ENCODE data around the gene MED14.
A peak's percentile ranks its signal among the peaks of the same experiment; 100 is the strongest.

The MED14 gene

GRCh38 chrX:40729598-40730584 is 5.5 kb downstream of the MED14 start:
- DNase-seq (ENCODE audit: low read depth) = no peak

GRCh38 chrX:40727581-40728252 is 7.6 kb downstream of the MED14 start:
- no peak for DNase-seq (ENCODE audit: low read depth)

- DNase-seq (ENCODE audit: low read depth) = no peak
Measured at GRCh38 chrX:40727093-40727492, 8.2 kb downstream of the MED14 start.

- DNase-seq (ENCODE audit: low read depth) = no peak
Measured at GRCh38 chrX:40722930-40723329, 12.4 kb downstream of the MED14 start.

DNA sequence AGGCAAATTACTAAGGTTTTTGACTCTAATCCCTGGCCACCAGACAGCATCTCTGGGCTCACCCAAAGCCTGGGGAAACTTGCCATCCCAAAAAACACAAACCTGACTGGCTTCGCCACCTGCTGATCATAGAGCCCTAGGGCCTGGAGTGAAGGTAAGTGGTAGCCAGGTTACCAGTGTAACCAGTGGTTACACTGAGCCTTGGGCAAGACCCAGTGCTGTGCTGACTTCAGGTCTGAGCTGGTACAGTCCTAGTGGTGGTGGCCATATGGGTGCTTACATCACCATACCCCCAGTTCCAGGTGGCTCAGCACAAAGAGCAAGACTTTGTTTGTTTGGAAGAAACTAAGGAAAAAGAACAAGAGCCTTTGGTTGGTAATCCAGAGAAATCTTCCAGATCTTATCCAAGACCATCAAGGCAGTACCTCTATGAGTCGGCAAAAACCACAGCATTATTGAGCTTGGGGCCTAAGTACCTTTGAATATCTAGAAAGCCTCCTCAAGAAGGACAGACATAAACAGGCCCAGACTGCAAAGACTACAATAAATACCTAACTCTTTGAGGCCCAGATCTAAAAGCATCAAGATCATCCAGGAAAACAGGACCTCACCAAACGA is 13.7 kb downstream of the MED14 start:
- no peak for DNase-seq (ENCODE audit: low read depth)

DNA sequence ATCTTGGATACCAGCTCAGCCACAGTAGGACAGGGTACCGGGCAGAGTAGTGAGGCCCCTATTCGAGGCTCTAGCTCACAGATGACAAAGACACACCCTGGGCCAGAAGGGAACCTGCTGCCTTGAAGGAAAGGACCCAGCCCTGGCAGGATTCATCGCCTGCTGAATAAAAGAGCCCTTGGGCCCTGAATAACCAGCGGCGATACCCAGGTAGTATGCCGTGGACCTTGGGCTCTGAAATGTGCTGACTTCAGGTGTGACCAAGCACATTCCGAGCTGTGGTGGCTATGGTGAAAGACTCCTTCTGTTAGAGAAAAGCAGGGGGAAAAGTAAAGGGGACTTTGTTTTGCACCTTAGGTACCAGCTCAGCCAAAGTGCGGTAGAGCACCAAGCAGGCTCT is 14.6 kb downstream of the MED14 start:
- DNase-seq (ENCODE audit: low read depth) = no peak

DNA sequence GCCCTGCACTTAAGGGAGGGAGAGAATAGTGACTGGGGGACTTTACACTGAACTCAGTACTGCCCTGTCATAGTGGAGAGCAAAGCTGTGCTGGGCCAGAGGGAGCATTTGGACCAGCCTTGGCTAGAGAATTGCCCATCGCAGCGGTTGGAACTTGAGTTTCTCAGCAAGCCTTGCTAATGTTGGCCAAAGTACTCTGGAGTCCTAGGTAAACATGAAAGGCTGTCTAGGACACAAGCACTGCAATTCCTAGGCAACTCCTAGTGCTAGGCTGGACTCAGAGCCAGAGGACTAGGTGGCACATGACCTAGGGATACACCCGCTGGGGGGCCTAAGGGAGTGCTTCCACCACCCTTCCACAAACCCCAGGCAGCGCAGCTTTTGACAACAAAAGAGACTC is 15.0 kb downstream of the MED14 start:
- DNase-seq (ENCODE audit: low read depth) = no peak

- DNase-seq (ENCODE audit: low read depth) = no peak
Measured at GRCh38 chrX:40719731-40720130, 15.6 kb downstream of the MED14 start.

GRCh38 chrX:40719218-40719617 is 16.1 kb downstream of the MED14 start:
- DNase-seq (ENCODE audit: low read depth) = peak; percentile 45

GRCh38 chrX:40709395-40709794 is 25.9 kb downstream of the MED14 start:
- DNase-seq (ENCODE audit: low read depth) = no peak

- DNase-seq (ENCODE audit: low read depth) = no peak
Measured at GRCh38 chrX:40705658-40706312, 29.6 kb downstream of the MED14 start.

DNA sequence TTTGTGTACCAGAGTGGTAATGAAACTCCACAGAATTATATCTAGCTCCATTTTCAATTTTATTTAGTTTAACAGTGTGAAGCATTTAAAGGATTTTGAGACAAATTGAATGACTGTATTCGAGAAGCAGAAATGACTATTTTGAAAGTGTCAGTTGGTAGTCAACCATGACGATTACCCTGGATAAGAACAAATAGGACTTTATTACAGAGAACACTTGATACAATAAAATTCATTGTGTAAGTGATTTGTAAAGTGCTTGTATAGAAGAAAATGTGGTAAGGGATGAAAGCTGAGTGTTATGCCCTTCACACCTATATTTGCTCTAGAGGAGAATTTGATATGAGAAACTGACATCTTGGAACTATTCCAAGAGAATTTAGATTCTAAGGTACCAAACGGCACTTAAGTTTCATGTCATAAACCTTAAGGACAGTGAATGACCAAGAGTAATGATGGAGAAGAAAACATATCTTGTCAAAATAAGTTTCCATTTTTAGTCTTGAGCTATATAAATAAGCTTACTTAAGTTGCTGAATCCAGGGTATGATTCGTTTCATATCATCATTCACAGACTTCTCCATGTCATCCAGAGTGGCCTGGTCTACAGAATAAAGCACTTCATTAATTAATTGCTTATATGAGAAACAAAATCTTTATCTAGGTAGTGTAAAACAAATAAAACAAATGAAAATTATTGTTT is 34.6 kb downstream of the MED14 start:
- DNase-seq (ENCODE audit: low read depth) = no peak

GRCh38 chrX:40698851-40699250 is 36.5 kb downstream of the MED14 start:
- no peak for DNase-seq (ENCODE audit: low read depth)

DNA sequence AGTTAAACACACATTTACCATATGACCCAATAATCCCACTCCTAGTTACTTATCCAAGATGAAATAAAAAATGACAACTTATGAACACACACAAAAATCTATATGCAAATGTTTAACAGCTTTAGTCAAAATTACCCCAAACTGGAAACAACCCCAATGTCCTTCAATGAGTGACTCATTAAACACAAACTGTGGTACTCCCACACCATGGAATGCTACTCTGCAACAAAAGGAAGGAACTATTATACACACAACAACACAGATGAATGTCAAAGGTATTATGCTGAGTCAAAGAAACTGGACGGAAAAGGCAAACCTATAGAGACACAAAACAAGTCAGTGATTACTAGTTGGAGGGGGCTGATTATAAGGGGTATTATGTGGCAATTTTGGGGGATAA is 40.5 kb downstream of the MED14 start:
- no peak for DNase-seq (ENCODE audit: low read depth)

DNA sequence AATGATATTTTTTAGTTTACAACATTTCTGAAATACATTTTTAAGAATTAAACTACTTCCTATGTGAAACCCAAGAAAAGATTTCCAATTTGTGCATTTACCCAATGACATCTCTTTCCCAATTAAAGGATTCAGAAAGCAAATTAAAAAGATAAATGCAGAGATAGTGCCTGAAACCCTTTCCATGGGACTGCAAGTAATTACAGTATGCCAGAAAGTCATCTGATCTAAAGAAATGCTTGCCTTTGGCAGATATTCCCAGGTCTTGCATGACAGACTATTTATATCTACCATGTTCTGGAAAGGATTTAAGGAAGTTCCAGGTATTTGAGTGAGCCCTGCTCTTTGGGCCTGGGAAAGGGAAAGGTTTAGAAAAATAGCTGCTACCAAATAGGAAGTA is 46.4 kb downstream of the MED14 start:
- no peak for DNase-seq (ENCODE audit: low read depth)

GRCh38 chrX:40687169-40687568 is 48.2 kb downstream of the MED14 start:
- no peak for DNase-seq (ENCODE audit: low read depth)

DNA sequence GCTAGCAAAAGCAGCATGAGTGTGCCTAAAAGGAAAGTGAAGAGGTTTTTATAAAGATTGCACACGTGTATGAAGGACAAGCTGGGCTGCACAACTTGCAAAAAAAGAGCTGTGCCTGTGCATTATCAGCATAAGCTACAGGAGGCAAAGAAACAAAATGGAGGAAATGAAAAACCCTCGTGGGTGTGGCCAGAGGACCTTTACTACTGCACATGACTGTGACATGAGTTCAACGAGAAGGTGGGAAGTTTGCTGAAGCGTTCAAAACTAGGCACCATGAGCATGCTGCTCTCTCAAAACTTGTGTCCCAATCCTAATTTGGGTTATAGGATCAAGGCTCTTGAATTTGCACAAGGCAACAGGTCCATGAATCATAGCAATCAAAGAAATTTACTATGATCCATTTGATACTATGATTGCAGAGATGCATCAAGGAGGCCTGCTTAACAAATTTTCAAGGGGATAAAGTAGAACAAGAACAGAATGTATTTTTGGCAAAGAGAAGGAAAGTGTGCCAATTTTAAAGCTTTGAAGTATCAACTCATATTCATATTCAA is 49.9 kb downstream of the MED14 start:
- no peak for DNase-seq (ENCODE audit: low read depth)

DNA sequence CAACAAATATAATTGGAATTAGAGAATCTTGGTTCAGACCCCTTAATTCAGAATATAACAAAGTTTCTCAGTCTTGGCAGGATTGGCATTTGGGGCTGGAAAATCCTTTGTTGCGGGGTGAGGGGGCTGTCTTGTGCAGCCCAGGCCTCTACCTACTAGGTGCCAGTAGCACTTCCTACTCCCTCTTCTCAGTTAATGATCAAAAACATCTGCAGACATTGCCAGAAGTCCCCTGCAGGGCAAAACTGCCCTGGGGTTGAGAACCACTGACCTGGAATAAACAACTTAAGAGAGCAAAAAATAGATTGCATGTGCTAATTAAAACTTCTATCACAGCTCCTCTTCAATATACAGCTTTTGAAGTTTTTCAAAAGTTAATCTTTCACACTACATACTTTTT is 51.2 kb downstream of the MED14 start:
- DNase-seq (ENCODE audit: low read depth) = no peak

DNA sequence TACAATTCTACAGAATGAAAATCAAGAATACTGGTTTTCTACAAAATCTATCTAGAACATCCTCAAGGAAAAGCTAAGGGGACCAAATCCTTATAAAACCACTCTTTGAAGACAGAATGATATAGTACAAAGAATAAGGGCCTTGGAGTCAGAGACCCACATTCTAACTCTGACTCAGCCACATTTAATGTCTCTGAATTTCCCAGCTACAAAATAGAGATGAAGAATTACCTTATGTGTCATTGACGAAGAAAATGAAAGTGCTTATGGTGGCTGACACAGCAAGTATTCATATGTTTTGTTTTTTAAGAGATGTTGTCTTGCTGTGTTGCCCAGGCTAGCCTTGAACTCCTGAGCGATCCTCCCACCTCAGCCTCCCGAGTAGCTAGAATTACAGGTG is 52.1 kb downstream of the MED14 start:
- DNase-seq (ENCODE audit: low read depth) = no peak

DNA sequence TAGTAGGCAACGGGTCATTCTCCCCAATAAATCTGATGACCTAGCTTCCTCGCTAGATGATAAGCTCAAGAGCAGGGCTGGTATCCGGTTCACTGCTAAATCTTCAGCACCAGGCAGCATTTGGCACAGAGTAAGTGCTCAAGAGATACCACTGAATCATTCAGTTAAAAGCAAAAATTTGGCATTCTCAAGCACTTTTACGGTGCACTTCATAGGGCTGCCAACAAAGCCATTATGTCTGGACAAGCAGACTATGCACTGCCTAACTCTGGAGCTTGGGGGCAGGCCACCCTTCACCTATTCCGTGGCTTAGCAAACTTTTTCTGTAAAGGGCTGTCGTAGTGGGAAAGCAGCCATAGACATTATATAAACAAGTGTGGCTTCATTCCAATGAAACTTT is 64.2 kb downstream of the MED14 start:
- DNase-seq (ENCODE audit: low read depth) = no peak

DNA sequence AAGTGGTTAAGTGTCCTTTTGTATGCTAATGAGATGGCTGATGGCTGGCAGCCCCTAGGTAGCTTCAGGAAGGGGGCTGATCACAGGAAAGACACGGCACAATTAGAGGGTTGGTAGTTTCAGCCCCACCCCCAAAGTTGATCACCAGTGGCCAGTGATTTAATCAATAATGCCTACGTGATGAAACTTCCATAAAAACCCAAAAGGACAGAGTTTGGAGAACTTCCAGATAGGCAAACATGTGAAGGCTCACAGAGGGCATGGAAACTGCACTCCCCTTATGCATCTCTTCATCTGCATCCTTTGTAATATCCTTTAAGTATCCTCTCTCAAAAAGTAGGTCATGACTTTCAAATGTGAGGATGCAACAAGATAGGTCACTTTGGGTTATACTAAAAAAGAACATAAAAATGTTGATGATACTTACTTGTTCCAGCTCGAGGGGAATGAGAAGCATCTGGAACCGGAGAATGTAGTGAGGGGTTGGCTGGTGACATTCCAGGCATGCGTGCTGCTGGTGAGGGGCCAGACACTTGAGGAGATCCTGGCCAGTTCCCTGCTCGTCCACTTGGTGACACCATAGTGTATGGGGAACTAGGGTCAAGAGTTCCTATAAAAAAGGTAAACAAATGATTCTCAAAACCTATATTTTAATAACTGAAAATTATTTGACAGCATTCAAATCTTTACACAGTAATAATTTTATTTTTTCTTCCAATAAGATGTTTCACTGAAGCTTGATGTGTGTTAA is 71.3 kb downstream of the MED14 start:
- DNase-seq (ENCODE audit: low read depth) = no peak

All from HS-27A (cell line).